GM18498 (cell line): ENCODE results near the gene MT1F.

Experiments
- ATAC-seq: cut with Tn5 transposase; IDR thresholded peaks from one replicate; pipeline ENCODE4 v1.9.1; 2021; ENCODE audit warnings: mild to moderate bottlenecking, moderate library complexity; ENCODE audit not compliant: unreplicated experiment

MT1F gene

DNA sequence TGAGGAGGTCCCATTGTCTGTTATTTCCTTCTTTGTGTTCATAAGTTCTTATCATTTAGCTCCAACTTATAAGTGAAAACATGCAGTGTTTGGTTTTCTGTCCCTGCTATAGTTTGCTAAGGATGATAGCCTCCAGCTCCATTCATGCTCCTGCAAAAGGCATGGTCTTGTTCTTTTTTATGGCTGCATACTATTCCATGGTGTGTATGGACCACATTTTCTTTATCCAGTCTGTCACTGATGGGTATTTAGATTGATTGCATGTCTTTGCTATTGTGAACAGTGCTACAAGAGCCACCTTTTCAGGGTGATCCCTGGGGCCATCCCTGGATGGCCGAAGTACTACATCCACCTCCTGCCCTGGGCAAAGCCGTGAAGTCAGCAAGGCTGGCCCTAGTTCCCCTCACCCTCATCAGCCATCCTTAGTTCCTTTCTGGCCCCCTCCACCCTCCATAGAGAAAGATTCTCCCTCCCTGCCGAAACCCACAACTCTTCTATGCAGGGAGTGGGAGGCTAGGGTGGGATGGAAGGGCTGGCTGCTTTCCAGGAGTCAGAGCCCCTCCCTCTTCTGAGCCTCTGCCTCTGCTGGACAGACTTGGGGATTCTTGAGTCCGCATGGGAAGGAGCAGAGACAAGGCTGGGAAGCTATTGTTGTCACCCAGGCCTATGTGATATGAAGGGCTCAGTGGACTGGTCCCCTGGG, 32.8 kb downstream of the MT1F start:
- ATAC-seq = no peak

DNA sequence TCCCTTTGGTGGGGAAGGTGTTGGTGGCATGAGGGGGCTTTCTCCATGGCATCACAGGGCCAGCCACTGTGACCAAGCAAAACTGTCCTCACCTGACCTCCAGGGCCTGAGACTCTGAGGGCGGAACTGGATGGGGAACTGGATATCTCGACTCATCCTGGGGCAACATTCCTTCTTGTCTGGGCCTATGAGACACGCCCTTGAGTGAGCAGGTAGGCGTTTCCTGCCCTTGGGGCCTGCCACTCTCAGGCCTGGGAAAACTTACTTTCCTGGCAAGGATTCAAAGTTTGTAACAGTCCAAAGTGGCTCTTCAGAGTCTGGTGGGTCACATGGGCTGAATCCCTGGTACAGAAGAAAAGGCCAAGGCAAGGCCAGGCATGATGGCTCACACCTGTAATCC, 34.1 kb downstream of the MT1F start:
- ATAC-seq = no peak

DNA sequence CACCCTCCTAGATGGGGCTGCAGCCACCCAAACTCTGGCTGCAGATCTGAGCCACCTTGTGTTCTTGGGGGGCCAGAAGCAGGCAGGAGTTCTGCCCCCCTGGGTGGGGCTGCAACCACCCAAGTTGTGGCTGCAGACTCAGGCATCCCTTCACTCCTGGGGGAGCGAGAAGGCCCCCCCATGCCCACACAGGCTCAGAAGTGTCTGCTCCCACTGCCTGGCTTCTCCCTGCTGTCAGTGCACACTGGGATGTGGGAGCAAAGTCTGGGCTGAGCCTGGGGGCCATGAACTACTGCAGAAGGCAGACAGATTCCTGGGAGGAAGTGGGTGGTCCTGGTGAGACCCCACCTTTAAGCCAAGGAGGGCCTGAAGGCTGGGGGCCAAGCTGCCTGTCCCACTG, 37.5 kb downstream of the MT1F start:
- ATAC-seq = no peak

DNA sequence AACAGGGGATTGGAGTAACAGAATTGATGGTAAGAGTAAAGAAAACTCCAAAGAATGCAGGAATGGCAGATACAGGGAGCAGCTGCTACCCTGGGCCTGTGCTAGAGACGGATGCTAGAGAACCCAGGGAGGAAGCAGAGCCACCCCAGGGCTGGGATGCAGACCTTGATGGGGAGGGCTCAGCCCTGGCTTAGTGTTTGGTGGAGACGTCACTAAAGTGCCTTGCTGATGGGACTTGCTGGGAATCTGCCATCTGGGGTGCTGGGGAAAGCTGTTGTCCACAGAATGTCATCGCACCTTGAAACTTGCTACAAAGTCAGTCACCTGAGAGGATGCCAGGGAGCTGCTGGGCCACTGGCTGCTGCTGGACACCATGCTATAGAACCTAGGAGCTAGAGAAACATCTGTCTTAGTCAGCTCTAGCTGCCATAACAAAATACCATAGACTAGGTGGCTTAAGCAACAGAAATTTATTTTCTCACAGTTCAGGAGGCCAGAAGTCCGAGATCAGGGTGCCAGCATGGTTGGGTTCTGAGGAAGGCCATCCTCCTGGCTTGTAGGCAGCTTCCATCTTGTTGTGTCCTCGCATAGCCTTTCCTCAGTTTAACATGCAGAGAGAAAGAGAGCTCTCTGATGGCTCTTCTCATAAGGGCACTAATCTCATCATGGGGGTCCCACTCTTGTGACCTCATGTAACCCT, 39.8 kb downstream of the MT1F start:
- no peak for ATAC-seq

DNA sequence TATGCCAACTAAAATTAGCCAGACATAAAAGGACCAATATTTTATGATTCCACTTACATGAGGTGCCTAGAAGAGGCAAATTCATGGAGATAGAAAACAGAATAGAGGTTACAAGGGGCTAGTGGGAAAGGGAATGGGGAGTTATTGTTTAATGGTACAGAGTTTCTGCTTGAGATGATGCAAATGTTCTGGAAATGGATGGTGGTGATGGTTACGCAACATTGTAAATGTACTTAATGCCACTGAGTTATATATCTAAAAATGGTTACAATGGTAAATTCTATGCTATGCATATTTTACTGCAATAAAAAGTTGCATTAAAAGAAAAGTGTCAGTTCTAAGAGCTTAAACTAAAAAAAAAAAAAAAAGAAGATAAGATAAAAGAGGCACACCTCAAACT, 42.4 kb downstream of the MT1F start:
- no peak for ATAC-seq

DNA sequence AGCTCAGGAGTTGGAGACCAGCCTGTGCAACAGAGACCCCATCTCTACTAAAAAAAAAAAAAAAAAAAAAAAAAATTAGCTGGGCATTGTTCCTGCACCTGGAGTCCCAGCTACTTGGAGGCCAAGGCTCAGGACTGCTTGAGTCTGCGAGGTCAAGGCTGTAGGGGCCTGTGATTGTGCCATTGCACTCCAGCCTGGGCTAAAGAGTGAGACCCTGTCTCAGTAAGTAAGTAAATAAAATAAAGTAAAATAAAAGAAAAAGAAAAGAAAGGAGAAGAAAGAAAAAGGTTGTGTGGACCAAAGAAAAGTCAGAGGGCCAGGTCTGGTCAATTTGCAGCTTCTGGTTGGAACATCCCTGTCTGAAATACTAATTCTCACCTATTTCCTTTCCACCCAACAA, 42.9 kb downstream of the MT1F start:
- no peak for ATAC-seq

DNA sequence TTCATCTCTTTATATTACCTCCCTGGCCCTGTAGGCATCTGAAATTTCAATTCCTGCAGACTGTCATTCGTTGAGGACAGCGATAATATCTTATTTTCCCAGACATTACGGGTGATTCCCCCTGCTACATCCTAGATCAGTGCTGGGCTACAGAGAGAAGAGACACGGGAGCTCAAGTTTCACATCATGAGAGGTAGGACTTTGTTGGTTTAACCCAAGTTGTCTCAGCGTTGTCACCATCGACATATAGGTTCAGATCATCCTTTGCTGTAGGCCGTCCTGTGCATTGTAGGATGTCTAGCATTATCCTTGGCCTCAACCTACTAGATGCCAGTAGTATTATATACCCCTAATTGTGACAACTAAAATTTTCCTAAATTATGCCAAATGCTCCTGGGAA, 43.8 kb downstream of the MT1F start:
- ATAC-seq = no peak

DNA sequence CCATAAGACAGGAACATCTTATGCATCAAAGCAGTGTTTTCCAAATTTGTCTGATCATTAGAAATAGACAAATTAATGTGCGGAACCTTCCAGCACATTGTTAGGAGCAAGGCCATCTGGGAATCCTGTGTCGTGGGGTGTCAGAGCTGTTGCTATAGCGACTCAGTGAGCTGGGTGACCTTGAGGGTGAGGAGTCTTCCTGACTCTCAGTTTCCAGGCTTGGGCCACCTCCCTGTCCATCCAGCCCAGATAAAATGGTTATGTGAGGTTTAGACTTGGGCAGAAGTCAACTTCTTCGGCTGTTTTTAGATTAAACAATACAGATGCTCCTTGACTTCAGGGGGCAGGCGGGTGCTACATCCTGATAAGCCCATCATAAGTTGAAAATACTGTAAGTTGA, 45.1 kb downstream of the MT1F start:
- ATAC-seq = no peak
